NCI-H146 treated with DMSO at 0.1 percent for 48 hours (cell line): ENCODE measurements around the gene ETV6.
A peak's percentile ranks its signal among the peaks of the same experiment; 100 is the strongest.

Source experiments
- DNase-seq: peaks from one replicate; lab custom pipeline; 2025; ENCODE audit not compliant: unreplicated experiment; lab: John Stamatoyannopoulos, UW

Gene ETV6

DNA sequence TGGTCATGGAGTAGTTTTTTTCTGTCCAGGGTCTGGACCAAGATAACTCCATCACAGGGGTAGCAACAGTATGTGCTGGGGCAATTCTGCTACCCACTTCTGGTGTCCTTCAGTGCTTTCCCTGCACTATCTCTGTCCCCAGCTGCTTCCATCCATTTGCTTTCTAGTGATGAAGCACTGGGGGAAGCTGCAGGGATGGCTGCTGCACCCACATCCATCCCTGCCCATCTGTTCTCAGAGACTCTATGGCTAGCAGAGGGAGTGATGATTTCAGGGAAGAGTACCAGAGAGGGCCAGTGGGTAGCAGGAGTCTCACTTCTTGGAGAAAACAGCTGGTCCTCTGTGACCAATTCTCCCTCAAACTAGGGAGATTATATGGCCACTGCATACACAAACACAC is 44.1 kb downstream of the ETV6 start:
- no peak for DNase-seq

DNA sequence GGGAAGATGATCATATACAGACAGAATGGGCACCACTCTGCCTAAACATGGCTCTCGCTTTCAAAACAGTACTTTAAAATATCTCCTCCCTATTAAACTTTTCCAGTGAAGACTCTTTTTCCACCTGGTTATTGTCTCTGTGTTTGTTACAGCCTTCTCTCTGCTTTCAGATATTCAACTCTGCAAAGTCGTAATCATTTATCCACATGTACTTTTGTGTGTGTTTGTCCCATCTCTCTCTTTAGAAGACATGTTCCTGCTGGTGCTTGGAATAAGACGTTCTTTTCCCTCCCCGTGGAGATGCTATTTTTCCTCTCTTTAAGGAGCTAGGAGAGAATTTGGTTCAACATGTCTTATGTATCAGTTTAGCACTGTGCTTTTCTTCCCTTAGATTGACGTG is 45.1 kb downstream of the ETV6 start:
- DNase-seq = no peak

DNA sequence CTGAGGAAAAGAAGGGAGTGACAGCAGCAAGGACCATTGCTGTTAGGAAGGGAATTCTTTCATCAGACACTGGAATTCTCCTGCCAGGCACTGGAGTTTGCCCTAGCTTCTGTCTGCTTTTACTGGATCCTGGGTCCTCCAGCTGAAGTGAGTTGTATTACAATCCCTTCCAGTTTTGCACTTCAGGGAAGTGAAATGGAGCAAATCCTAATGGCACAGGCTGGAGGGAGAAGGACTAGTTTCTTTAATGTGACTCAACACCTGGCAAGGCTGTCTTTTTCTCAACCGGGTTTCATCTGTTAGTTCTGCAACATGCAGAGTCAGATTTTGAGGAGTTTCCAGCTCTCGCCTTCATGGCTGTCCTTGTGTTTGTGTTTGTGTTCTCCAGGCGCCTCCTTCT is 45.8 kb downstream of the ETV6 start:
- DNase-seq = no peak

DNA sequence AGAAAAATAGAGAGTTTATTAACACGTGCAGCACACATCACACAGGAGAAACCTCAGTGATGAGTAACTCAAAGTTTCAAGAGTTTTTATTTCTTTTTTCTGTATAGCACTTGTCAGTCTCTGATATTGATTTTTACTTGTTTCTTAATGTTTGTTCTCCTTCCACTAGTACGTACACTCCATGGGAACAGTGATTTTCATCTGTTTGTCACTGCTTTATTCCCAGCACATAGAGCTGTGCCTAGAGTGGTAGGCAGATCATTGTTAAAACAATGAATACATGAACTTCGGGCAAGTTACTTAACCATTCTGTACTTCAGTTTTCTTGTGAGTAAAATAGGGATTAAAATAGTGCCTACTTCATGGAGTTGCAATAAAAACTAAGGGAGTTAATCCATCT is 46.6 kb downstream of the ETV6 start:
- no peak for DNase-seq

DNA sequence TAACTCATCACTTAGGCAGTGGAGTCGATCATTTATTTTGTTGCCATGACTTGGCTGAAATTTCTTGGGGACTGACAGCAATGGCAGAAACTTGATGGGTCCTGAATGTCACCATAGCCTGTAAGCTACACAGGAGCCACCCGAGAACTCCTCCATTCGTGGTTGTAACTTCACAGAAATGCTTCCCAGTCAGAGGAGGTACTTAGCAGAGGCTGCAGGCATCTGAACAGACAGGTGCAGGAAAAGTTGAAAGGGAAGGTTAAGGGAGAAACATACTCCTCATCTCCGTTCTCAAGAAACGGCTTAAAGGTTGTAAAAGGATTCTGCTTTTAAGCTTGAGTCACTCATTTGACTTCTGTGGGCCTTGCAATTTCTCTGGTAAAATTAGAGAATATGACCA is 47.7 kb downstream of the ETV6 start:
- no peak for DNase-seq

DNA sequence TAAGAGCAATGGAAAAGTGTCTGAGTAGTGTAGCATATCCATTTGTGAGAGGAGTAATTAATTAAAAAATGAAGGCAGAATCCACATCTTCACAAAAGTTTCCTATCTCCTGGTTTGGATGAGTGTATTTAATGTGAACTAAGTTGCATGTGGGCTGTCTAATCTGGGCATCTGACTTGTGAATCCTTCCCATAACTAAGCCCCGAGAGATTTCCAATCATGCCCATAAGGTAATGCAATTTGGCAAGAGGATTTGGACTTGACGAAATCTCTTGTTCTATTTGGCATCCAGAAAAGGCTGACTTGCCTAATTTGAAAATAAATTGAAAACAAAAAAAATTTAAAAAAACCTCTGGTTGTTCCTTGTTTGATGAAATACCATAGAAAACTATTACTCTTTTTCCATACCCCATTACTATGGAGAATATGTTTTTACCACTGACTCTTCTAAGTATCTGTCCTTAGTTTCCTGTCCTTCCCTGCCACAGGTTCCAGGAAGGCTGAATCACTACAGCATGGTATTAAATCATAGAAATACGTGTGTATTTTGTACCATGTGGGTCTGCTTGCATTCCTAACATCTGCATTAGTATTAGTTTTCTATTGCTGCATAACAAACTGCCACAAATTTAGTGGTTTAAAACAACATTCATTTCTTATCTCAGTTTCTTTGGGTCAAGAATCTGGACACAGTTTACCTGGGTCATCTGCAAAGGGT is 48.4 kb downstream of the ETV6 start:
- DNase-seq = no peak

DNA sequence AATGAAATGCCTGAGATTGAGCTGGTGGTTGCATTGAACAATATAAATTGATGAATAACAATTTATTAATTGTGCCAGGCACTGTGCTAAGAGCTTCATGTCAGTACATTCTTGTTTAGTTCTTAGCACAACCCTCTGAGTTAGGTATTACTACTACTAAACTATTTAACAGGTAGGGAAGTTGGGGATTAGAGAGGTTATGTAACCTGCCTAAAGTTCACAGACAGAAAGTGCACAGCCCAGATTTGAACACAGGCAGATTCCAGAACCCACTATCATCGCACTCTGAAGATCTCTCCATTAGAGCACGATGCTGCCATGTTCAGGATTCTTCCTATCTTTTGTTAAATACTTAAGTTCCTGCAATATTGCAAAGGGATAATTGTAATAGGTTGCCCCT is 49.3 kb downstream of the ETV6 start:
- DNase-seq = no peak

DNA sequence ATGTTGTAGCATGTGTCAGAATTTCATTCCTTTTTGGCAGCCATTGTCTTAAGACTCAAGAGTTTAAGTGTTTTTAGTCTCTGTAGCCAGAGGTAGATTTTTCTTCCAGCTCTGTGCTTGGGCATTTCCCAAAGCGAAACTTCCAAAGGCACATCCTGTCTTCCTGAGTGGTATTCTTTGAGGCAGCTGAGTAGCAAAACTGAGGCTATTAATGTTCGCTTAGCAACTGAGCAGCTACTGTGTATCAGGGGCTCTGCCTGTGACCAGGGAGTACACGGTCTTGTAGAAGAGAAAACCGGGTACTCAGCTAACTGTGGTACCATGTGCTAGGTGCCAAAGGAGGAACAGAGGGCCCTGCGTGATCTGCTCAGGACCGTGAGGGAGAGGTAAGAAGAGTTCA is 52.0 kb downstream of the ETV6 start:
- DNase-seq = no peak

DNA sequence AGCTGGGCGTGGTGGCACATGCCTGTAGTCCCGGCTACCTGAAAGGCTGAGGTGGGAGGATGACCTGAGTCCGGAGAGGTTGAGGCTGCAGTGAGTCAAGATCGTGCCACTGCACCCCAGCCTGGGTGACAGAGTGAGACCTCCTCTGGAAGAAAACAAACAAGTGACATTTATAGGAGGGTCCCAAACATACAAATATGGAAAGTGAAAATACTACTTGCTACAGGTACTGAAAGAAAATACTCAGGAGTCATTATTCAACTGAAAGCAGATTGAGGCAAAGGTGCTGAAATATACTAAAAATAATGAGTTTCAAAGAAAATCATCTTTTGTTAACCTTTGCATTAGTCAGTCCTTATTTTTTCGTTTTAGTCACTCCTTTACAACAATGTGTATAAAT is 53.5 kb downstream of the ETV6 start:
- no peak for DNase-seq

DNA sequence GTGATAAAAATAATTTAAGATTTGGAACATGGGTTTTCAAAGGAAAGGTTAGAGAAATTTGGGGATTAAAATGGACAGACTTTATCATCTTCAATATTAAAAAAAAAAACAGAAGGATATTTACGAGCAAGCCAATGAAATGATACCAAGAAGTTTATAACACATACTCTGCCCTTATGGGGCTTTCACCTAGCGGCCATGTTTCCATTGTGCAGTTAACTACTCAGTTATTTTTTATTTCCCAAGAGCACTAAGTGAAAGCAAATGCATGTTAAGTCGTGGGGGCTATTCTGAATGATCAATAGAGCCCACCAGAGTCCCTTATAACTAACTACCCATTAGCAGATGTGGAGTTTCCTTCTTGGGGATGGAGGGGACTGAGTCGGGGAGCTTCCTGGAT is 53.9 kb downstream of the ETV6 start:
- no peak for DNase-seq

DNA sequence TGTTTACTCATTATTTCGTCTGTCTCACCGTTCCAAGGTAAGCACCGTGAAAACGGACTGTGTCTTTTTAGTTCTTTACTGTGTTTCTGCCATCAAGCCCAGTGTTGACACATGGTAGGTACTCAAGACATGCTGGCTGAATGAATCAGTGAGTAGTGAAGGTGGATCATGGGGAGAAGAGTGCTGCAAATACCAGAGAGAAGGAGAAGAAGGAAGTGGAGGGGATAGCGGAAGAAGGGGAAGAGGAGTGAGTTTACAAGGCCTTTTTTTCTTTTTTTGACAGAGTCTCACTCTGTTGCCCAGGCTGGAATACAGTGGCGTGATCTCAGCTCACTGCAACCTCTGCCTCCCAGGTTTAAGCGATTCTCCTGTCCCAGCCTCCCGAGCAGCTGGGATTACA is 54.6 kb downstream of the ETV6 start:
- DNase-seq = no peak

DNA sequence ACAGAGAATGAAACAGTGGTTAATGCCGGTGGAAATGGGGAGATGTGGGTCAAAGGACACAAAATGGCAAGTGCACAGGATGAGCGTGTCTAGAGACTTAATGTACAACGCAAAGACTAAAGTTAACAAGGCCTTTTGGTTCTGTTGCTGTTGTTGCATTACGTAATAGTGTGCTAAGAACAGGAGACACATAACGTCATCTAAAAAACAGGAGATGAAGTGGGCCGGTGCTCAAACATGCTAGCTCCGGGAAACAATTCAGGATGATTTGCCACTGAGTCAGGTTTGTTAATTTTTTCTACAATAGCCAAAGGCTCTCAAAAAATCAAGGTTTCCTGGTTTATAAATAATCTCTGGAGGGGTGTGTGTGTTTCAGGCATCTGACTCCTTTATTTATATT is 55.5 kb downstream of the ETV6 start:
- no peak for DNase-seq

DNA sequence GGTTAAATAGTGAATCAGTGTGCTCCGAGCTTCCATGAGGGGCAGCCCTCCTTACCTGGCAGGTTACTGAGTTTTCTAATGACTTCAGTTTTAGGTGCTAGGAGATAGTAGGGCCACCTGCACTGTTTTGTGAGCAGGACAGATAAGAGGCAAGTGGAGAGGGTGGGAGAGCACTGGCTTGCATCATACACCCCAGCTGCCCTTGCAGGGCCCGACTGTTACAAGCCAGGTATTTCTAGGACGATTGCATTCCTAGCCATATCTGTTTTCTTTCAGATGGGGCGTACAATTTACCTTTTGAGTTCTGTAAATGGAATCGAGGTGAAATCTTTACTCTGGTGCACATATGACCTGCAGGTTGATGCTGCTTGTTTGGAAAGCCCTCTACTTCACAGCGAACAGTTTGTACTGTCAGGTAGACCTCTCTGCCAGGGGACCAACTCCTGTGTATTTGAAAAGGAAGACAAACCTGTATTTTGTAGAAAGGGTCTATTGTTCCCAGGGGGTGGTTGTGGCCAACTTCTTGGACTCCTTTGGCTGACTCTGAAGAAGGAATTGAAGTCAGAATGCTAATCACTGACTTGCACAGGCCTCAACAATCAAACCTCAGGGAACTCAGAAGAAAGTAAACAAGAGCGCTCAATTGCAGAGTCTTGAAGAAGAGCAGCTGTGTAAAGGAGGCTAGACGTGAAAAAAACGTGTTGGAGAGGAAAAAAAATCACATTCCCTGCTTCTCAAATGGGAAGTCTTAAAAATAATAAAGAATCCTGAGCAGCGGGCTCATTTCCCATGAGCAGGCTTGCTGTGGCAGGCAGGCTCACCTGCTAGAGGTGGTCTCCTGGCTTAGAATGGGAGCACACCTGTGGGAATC is 57.3 kb downstream of the ETV6 start:
- no peak for DNase-seq

DNA sequence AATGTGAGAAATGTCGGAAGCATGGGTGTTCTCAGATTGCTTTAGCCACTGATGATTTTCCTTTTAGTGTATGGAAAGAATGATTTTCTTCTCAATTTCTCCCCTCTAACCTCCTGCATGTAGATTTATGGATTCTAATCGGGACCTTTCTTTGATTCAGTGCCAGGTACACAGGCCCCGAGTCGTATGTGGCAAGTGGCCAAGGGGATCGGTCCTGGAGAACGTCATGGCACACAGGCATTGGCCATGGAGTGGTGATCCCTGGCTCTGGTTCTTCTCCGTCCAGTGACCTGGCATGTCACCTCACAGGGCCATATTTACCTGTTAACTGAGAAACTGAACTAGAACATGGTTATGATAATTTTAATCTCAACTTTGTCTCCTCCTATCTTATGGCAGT is 58.1 kb downstream of the ETV6 start:
- no peak for DNase-seq

DNA sequence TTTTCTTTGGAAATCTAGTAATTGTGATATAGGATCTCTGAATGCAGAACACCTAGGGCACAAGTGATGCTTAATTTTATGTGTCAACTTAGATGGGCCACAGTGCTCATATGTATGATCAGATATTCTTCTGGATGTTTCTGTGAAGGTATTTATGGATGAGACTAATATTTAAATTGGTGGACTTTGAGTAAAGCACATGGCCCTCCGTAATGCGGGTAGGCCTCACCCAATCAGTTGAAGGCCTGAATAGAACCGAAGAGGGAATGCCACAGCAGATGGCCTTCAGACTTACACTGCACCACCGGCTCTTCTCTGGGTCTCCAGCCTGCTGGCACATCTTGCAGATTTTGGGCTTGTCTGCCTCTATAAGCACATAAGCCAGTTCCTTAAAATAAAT is 60.0 kb downstream of the ETV6 start:
- DNase-seq = no peak

DNA sequence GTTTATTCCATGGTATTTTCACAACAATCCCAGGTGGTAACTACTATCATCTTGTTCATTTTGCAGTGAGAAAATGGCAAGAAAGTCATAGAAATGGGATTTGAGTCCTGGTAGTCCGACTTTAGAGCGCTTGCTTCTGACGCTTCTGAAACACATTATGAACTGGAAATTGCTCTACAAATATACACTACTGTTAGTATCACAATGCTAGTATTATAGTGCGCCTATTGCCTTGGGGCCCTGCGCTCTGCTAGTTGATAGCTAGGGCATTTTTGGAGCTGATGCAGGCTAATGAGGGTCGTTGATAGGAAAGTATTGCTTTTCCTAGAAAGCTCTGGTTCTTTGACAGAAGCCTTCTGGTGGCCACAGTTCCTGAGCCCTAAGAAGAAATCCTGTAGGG is 61.0 kb downstream of the ETV6 start:
- DNase-seq = peak; percentile 83

DNA sequence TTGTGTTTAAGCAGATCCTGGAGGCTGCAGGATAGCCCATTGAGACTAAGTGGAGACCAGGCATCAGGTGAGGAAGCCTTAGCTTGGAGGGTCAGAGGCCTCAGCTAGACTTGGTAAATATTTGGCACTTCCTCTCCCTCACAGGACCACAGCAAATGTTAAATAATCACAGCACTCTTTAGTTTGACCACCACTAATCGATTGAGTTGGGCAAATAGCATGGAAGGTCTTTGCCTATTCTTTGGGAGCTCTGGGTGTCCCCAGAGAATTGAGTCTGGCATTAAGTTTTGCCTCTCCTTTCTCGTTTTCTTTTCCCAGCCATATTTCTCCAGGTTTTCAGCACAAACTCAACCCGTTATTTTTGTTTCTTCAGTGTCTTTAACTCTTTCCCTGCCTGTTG is 61.4 kb downstream of the ETV6 start:
- DNase-seq = no peak

DNA sequence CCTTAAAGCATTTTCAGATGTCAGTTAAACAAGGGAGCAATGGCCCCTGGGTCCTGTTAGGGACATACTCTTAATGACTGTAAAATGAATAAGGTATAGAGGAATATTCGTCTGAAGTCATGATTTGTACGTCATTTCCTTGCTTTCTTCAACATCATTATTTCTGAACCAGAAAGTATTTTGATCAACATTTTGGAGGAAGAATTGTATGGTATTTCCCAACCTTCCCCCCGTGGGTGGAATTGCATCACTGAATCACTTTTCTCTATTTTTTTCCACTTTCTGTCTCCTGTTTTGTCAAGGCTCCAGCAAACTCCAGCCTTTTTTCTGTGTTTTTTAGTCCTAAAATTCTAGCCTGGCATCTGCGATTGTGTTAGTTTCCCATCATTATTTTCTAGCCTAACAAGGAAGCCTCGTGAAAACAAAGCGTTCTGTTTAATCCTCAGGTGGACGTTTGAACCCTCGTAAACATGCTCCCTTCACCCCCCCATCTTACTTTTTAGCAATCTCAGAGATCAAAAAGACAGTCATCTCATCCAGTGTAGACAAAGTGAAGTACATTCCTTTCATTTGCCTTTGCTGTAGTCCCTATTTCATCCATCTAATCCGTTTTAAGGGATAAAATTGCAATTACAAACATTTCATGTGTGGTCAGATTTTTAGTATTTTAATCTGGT is 62.3 kb downstream of the ETV6 start:
- no peak for DNase-seq

DNA sequence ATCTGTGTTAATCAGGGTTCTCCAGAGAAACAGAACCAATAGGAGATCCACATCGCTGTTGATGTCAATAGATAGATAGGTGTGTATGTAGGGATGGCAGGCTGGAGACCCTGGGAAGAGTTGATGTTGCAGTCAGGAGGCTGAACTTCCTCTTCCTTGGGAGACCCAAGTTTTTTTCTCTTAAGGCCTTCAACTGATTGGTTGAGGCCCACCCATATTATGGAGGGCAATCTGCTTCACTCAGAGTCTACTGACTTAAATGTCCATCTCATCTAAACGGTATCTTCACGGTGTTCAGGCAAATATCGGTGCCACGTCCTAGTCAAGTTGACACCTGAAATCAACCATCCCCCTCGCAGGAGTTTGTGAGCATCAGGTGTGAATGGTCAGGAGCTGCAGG is 63.0 kb downstream of the ETV6 start:
- no peak for DNase-seq

DNA sequence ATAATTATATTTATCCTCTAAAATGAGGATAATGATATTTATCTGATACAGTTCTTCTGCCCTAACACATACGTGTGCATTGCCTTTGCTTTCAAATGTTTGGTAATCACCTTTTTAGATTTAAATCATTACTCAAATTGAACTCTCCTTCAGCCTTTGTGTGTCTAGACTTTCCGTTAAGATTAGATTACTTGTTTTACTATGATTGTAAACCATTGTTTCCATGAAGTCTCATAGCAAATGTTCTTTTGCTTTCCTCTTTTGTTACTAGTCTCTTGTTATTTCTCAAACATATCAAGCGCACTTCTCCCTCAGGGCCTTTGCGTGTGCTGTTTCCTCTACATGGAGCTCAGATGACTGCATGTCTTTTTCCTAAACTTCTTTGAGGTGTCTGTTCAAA is 63.7 kb downstream of the ETV6 start:
- no peak for DNase-seq

DNA sequence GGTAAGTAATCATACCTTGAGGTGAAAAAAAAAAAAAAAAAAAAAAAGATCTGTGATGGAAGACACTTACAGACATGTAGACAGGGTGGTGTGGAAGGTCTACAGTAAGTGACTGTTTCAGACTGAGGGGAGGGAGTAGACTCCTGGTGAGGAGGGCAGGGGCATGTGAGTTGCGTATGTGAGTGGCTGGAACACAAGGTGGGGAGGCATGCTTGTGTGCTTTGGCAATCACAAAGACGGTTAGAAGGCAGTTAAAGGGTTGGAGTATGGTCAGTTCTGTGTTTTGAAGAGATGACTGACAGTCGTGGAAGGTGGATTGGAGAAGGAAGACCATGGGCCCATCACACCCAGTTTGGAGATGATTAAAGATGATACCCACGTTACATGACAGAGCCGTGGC is 65.2 kb downstream of the ETV6 start:
- DNase-seq = no peak

DNA sequence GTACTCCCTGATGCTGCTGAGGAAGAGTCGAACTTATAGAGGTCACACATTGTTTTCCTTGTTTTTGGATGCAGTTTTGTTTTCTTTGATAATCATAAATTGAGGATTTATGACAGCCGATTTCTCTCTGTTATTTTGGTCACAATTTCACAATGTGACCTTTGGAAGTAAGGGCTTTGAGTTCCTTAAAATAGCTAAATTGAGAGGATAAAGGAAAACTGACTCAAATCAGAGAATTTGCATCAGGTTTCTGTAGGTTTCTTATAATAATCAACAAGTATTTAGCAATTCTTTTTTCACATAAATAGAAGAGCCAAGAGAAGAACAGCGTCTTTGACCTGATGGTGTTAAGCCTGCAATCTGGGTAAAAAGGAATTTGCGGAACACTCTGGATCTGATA is 66.1 kb downstream of the ETV6 start:
- no peak for DNase-seq
